Adrenal gland (tissue), 12 donors: ENCODE measurements around the gene CYP1A2. TPM values are rescaled to one million over a fixed set of nuclear protein-coding genes. Genes with fewer than 3 reads are reported as not detected.

Source experiments
- DNase-seq, 7 donors: peaks; one replicate each; pipeline ENCODE4 v3.0.0-alpha.2; 2019 to 2020
- H3K27ac ChIP-seq, 5 donors: fragments of 200-600 bp; sonication (generic) in 4 of 5; 1 replicate in 3 of 5; 2 replicates in 2 of 5; pipeline versions ENCODE4 v1.5.1 to v1.8.0; 2016 to 2020; ENCODE audit warnings: mild to moderate bottlenecking in 1 of 5
- H3K27me3 ChIP-seq: fragments of 200-600 bp; 2 replicates; pipeline ENCODE4 v1.8.0; 2021
- H3K36me3 ChIP-seq, 2 donors: fragments of 200-600 bp; replicated peaks in 1 of 2; 1 replicate in 1 of 2; 2 replicates in 1 of 2; pipeline versions ENCODE4 v1.5.1 to v1.8.0; 2018 to 2022
- H3K4me1 ChIP-seq, 2 donors: fragments of 200-600 bp; replicated peaks in 1 of 2; 1 replicate in 1 of 2; 2 replicates in 1 of 2; pipeline versions ENCODE4 v1.5.1 to v1.8.0; 2018 to 2021
- H3K4me3 ChIP-seq, 4 donors: fragments of 200-600 bp; sonication (generic) in 3 of 4; one replicate each; pipeline ENCODE4 v1.5.1; 2016 to 2018
- H3K9me3 ChIP-seq, 3 donors: fragments of 200-600 bp; sonication (generic) in 1 of 3; replicated peaks in 1 of 3; 1 replicate in 2 of 3; 2 replicates in 1 of 3; pipeline versions ENCODE4 v1.5.1 to v1.8.0; 2016 to 2021
- POLR2A ChIP-seq, 2 donors: fragments of 450-650 bp; IDR thresholded peaks; one replicate each; pipeline ENCODE4 v1.6.1; 2017; ENCODE audit warnings: antibody characterized with exemption in 2 of 2, mild to moderate bottlenecking in 2 of 2, moderate library complexity in 1 of 2
- WGBS, 4 donors: extraction: QIAGEN DNeasy Blood & Tissue Kit in 2 of 4; methylation state at CpG; one replicate each; pipeline versions ENCODE4 v1.1.5 to v1.1.7; 2013 to 2017; 5-methylcytosine and 5-hydroxymethylcytosine counted together
- intact Hi-C, 2 donors: fragments of 100-400 bp; cut with DNase I; formaldehyde crosslinking; loops; one replicate each; pipeline versions ENCODE4 v1.14.1 to v1.15.0; 2022 to 2023
- polyA plus RNA-seq, 3 donors: library from polyadenylated mRNA; stranded (reverse); fragments of 200-250 nt in 2 of 3; fragments of 350-450 nt in 1 of 3; fragmentation: Illumina TruSeq in 1 of 3; extraction: RNeasy Lipid Tissue Mini Kit (QIAGEN cat#74804) in 1 of 3; gene quantifications; one replicate each; pipeline ENCODE4 v1.2.3, GENCODE V29; 2013 to 2014
- total RNA-seq, 9 donors: library from RNA; depleted of rRNA in 4 of 9; stranded (reverse); fragments of >200 nt in 4 of 9; fragments of 120-200 nt in 1 of 9; fragmentation: NEBNext Ultra II Directional in 1 of 9; extraction: Animal tissue kit (Norgen Biotek cat#: 25700) in 1 of 9; gene quantifications; one replicate each; pipeline versions ENCODE4 v1.1.0 to v1.2.4, GENCODE V29; 2013 to 2023
- TF ChIP-seq, protein P1 (sequence below), 6 experiments: fragments of 450-650 bp in 4 of 6; fragments of 200-600 bp in 2 of 6; sonication (generic) in 1 of 6; IDR thresholded peaks; 1 replicate in 5 of 6; 2 replicates in 1 of 6; pipeline versions ENCODE4 v1.5.1 to v1.8.0; 2016 to 2021; ENCODE audit warnings: antibody characterized with exemption in 6 of 6, mild to moderate bottlenecking in 2 of 6, moderate library complexity in 1 of 6
- donor health status: healthy with polysubstance abuse.
- donor health status: Bipolar disorder and iron deficiency.
- donor health status: DM: yes; HTN: yes; CAD: no.
- donor health status: DM: no; HTN: no; CAD: no.
- donor health status: DM: no; HTN: no; CAD: no.
- donor health status: DM: yes; HTN: yes; CAD: no.

CYP1A2 gene
- total and polyA plus RNA-seq, 12 donors = not detected

DNA sequence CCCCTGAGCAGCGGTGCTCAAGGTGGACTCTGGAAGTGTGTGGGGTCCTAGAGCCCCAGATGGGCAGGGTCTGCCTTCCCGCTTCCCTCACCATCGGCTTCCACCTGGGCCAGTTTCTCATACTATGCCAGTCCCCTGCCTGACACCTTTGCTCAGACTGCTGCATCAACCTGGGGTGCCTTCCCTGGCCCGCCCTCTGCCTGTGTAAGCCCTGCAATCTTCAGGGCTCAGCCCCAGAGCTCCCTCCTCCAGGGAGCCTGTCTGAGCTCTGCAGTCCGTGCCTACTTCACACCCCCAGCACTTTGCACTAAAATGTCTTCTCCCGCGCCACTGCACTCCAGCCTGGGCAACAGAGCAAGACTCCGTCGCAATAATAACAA, 46.3 kb downstream of the CYP1A2 start:
- whole genome bisulfite sequencing, 4 donors = 92 to 99% (median 96%) methylated on average over 9 of the region's 9 CpGs
- H3K9me3 ChIP-seq = no peaks in the 10 kb centered on the region
- no peak overlapping the region for H3K27ac ChIP-seq
- H3K27me3 ChIP-seq = no peaks in the 10 kb centered on the region
- intact Hi-C loops = no loop called here
- H3K36me3 ChIP-seq = peaks cover 0 to 10% of the 10 kb centered on the region in 2 donors
- no peak overlapping the region for H3K4me3 ChIP-seq
- peaks cover 14 to 37% of the 10 kb centered on the region in 2 donors for H3K4me1 ChIP-seq
- DNase-seq = no peak
- TF ChIP-seq, protein P1, sequence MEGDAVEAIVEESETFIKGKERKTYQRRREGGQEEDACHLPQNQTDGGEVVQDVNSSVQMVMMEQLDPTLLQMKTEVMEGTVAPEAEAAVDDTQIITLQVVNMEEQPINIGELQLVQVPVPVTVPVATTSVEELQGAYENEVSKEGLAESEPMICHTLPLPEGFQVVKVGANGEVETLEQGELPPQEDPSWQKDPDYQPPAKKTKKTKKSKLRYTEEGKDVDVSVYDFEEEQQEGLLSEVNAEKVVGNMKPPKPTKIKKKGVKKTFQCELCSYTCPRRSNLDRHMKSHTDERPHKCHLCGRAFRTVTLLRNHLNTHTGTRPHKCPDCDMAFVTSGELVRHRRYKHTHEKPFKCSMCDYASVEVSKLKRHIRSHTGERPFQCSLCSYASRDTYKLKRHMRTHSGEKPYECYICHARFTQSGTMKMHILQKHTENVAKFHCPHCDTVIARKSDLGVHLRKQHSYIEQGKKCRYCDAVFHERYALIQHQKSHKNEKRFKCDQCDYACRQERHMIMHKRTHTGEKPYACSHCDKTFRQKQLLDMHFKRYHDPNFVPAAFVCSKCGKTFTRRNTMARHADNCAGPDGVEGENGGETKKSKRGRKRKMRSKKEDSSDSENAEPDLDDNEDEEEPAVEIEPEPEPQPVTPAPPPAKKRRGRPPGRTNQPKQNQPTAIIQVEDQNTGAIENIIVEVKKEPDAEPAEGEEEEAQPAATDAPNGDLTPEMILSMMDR (IDR thresholded peaks at IDR 0.05) = no peak
- no peak for TF ChIP-seq POLR2A (IDR thresholded peaks at IDR 0.05)

DNA sequence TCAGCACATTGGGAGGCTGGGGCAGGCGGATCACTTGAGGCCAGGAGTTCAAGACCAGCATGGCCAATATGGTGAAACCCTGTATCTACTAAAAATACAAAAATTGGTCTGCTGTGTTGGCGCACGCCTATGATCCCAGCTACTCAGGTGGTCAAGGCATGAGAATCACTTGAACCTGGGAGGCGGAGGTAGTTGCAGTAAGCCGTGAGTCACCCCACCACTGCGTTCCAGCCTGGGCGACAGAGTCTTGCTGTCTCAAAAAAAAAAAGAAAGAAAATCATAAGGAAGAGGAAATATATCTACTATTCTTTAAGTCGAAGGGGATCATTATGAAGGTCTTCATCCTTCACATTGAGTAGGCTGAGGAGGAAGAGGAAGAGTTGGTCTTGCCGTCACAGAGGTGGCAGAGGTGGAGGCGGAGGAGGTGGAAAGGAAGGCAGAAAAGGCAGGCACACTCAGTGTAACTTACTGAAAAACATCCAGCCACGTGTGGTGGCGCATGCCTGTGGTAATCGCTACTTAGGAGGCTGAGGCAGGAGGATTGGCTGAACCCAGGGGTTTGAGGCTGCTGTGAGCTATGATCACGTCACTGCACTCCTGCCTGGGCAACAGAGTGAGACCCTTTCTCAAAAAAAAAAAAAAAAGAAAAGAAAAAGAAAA, 47.5 kb downstream of the CYP1A2 start:
- WGBS, 4 donors = 89 to 91% (median 90%) methylated on average over 14 of the region's 14 CpGs
- Histone ChIP-seq H3K27me3 (no peaks in the 10 kb centered on the region), H3K4me1 (peaks cover 8 to 26% of the 10 kb centered on the region in 2 donors), H3K27ac (no peak overlapping the region), H3K4me3 (no peak overlapping the region), H3K36me3 (peaks cover 0 to 13% of the 10 kb centered on the region in 2 donors), H3K9me3 (no peaks in the 10 kb centered on the region)
- DNase-seq = no peak
- intact Hi-C loops = no loop called here
- TF ChIP-seq, protein P1 (IDR thresholded peaks at IDR 0.05) = no peak
- TF ChIP-seq POLR2A (IDR thresholded peaks at IDR 0.05) = no peak

DNA sequence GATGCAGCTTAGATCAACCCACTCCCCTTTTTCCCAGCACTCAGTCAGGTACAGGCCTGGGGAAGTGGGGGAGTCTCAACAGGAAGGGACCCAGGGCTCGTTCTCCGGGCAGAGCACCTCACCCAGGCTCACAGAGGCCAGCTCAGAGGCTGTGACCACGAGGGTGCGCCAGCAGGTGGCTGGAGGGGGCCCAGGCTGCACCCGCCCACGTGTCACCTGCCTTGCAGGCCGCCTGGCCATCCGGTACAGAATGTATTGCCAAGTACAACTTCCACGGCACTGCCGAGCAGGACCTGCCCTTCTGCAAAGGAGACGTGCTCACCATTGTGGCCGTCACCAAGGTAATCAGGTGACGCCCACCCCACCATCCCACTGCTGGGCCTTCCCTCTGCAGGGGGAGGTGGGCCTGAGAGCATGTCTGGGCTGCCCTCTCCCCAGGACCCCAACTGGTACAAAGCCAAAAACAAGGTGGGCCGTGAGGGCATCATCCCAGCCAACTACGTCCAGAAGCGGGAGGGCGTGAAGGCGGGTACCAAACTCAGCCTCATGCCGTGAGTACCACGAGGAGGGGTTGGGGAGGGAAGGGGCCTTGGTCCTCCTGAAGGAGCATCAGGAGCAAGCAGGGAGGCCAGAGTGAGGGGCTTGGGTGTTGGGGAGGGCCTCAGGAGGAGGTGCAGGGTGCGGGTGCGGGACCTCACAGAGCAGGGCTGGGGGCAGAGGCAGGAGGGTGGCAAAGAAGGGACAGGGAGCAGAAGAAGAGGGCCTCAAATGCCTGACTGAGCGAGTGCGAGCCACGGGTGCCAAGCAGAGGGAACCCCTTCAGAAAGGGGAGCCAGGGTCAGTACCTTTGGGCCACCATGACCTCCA, 50.0 kb downstream of the CYP1A2 start:
- TF ChIP-seq, protein P1 (IDR thresholded peaks at IDR 0.05) = no peak
- no peak for TF ChIP-seq POLR2A (IDR thresholded peaks at IDR 0.05)
- DNase-seq = no peak

DNA sequence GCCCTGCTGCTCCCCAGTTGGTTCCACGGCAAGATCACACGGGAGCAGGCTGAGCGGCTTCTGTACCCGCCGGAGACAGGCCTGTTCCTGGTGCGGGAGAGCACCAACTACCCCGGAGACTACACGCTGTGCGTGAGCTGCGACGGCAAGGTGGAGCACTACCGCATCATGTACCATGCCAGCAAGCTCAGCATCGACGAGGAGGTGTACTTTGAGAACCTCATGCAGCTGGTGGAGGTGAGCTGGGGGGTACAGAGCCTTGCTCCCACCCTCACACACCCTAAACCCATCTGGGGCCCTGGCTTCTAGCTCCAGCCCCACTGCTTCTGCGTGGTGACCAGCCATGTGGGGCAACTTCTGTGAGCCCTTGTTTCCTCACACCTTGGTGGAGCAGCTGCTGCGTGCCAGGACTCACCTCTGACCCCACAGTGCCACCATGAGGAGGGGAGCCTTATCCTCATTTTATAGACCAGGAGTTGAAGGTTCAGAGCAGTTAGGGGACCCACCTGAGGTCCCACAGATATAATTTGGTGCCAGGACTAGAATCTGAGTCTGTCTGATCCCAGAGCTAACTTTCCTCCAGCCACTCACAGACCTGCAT, 50.7 kb downstream of the CYP1A2 start:
- 86 to 89% (median 87%) methylated on average over 9 to 16 of the region's 16 CpGs for WGBS, 4 donors
- Histone ChIP-seq H3K27me3 (no peaks in the 10 kb centered on the region), H3K27ac (no peak overlapping the region), H3K4me1 (no peaks in the 10 kb centered on the region), H3K36me3 (peaks cover 0 to 42% of the 10 kb centered on the region in 2 donors), H3K9me3 (no peaks in the 10 kb centered on the region), H3K4me3 (no peak overlapping the region)
- TF ChIP-seq POLR2A (IDR thresholded peaks at IDR 0.05) = no peak
- TF ChIP-seq, protein P1 (IDR thresholded peaks at IDR 0.05) = no peak
- intact Hi-C loops = no loop called here
- DNase-seq = no peak

More for the DNA sequence above, 50.0 kb downstream of the CYP1A2 start:
- intact Hi-C loops = no loop called here
- no peak overlapping the region for H3K27ac ChIP-seq
- H3K4me1 ChIP-seq = peaks cover 0 to 2% of the 10 kb centered on the region in 2 donors
- peaks cover 0 to 37% of the 10 kb centered on the region in 2 donors for H3K36me3 ChIP-seq
- no peaks in the 10 kb centered on the region for H3K9me3 ChIP-seq
- 84 to 88% (median 86%) methylated on average over 16 to 25 of the region's 25 CpGs for WGBS, 4 donors
- H3K4me3 ChIP-seq = no peak overlapping the region
- H3K27me3 ChIP-seq = no peaks in the 10 kb centered on the region
